ENCODE measurements around the gene C6orf62.

DNA sequence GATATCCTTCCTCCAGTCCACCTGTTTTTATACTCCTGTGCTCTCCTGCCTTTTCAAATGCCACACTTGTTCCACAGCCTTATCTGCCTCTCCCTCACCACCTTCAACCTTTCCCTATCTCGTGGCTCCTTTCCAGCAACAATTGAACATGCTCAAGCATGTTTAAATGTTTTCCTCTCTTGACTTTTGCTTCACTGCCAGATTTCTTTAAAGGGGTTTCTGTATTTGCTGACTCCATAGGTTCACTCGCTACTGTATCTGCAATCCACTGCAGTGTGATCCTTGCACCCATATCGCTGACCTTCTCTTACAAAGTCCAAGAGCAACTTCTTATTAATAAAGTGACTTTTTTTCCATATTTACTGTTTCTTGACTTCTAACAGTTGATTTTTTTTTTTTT lies 44.6 kb upstream of the C6orf62 start:
- TF ChIP-seq, protein P1, sequence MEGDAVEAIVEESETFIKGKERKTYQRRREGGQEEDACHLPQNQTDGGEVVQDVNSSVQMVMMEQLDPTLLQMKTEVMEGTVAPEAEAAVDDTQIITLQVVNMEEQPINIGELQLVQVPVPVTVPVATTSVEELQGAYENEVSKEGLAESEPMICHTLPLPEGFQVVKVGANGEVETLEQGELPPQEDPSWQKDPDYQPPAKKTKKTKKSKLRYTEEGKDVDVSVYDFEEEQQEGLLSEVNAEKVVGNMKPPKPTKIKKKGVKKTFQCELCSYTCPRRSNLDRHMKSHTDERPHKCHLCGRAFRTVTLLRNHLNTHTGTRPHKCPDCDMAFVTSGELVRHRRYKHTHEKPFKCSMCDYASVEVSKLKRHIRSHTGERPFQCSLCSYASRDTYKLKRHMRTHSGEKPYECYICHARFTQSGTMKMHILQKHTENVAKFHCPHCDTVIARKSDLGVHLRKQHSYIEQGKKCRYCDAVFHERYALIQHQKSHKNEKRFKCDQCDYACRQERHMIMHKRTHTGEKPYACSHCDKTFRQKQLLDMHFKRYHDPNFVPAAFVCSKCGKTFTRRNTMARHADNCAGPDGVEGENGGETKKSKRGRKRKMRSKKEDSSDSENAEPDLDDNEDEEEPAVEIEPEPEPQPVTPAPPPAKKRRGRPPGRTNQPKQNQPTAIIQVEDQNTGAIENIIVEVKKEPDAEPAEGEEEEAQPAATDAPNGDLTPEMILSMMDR (IDR thresholded peaks at IDR 0.05) = no peak
- TF ChIP-seq POLR2A (IDR thresholded peaks at IDR 0.05) = no peak

Measured in heart left ventricle (tissue), 13 donors.